HG02678 (cell line): ENCODE data around the gene LAMA1.
"Not testable (repeated sequence)": the region's sequence is repeated elsewhere in the genome, so short reads cannot be mapped to it uniquely, and the experiment has no call there.

Experiments
- ATAC-seq: cut with Tn5 transposase; IDR thresholded peaks from one replicate; pipeline ENCODE4 v1.9.1; 2021; ENCODE audit warnings: mild to moderate bottlenecking, moderate library complexity; ENCODE audit not compliant: unreplicated experiment

Gene LAMA1

DNA sequence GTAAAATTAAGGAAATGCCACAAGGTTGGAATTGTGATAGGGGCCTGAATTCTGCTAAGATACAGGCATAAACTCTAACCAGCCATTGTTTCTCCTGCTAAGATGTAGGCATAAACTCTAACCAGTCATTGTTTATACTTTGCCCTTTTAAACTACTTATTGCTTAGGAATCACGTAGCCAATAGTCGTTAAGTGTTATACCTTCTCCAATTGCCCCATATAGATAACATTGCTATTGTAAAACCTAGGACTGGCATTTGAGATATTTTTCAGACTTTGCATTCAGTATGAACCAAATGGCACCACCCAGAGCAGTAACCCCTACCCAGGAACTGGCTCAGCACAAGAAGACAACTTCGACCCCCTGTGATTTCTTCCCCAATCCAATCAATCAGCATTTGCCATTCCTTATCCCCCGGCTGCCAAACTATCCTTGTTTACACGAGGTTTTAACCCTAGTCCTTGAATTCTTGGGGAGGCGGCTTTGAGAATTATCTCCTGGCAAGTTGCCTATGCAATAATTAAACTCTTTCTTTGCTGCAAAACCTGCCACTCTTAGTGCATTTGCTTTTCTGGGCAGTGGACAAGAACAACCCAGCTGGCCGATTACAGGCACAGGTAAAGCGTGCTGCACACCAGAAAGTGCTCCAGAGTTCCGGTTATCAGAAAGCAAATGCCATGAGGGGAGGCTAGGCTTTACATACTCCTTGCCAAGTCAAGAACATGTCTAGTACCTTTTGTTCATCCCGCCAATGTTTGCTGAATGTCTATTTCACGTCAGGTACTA is 167.6 kb downstream of the LAMA1 start:
- no peak for ATAC-seq

DNA sequence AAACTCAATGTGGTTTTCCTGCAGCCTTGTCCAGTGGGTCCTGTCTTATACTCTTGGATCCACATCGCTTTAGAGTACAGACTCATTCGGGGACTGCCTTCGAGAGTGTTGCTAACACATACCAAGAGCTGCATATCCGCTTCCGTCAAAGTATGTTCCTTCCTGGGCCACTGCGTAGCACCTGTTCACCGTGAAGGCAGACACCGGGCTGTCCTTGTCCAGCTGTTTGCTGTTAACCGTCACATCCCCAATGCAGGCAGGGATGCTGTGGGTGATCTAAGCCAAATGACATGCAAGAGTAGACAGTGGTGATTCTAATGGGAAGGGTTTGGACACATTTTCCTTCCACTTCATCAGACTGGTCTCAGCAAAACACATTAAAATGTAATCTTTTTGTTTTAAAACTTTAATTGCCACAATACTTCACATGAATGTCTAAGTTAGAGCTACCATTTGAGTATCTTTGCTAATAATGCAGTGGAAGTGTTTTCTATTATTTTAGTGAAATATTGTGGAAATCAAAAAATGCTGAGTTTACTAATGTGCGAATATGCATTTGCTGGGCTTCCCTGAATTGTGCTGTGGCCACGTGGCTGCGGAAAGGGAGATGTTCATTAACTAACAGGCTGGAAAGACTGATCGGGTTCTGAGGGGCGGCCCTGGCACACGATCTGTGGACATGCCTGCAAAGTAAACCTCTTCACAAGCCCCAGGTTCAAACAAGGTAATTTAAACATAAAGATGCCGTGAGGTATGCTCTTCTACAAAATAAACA is 169.1 kb downstream of the LAMA1 start:
- ATAC-seq: no peak

DNA sequence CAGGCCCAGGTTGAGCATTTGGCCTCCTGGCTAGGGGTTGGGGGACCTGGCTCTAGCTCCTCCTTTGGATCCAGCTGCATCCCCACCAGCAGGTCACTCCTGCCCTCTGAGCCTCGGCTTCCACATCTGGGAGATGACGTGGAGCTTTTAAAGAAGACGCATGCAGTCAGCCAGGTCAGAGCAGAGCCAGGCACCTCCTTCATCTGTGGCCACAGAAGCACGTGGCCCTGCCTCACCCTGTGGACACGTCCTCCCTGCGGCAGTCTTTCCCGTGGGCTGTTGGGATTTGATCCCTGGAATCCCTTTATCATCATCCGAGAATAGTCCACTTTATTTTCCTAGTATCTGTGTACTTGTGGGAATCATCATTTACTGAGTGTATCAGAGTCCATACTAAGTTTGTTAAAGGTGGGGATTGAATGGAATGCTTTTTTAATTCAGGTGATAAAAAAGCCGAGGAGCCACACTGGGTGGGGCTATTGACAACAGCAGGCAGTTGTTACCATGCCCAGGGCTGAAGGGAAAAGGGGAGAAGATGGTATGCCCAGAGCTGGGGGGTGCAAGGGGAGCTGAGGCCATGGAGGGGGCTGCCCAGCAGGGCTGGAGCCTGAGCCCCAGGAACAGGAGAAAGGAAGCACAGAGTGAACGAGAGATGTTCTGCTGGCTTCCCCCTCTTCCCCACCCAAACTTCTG is 170.1 kb downstream of the LAMA1 start:
- ATAC-seq: no peak

DNA sequence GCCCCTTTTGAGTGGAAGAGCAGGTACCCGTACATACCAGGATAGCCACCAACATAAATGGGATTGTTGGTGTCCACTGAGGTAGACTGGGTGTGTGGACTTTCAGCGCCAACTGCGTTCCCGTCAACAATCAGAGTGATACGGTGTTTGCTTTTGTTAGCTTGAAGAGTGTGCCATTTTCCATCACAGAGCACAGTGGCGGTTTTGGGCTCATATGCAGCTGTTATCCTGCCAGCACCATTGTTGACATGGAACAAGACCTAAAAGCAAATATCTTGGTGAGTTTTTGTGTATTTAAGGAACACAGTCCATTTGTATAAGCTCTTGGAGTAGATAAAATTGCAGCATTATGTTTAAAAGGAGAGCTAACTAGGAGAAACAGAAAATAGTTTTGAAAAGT is 174.5 kb downstream of the LAMA1 start:
- no peak for ATAC-seq

DNA sequence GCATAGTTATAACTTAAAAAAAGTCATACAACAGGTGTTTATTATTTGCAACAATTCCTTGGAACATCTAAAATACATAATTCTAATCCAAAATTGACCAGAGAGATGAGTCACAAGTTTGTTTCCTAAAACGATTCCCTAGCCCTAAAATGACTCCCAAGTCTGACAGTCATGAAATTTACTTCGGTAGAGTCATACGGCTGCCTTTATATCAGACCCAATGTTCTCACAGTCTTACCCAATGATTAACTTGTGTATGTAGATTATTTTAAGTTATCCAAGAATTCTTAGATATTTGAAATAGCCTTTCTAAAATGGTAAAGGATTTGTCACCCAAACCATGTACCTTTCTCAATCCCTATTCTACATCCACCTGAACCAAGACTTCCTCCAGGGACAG is 174.9 kb downstream of the LAMA1 start:
- no peak for ATAC-seq

DNA sequence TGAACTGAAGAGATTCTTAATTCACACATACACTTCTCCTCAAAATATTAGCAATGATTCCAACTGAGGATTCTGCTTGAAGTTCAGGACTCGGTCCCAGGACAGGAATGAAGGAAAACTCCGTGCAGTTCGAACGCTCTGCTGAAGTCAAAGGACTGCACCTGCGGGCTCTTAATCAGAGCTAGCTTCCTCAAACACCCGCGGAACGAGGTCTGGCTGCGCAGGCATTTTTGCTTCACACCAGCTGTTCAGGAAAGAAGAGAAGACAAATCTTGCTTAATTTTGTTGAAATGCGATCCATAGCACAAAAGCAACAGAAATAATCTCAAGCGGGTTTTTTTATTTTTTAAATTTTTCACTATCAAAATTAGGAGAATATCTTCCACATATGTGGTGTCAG is 175.6 kb downstream of the LAMA1 start:
- ATAC-seq: no peak

DNA sequence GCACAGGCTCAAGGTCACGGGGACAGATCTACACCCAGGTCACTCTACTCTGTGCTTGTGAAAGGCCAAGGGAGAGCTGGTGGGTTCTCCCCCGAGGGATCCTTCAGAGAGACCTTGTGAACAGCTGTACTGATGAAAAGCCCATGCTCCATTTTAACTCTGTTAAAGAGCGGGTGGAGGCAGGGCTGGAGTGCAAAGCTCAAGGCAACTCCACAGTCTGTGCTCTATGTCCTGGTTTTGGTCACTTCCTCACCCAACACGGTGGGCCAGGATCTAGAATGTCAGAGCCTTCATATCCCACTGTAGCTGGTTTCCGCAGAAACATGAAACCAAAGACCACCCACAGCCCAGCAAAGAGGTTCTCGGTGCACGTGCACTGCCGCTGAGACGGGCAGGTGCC is 177.1 kb downstream of the LAMA1 start:
- ATAC-seq: no peak

DNA sequence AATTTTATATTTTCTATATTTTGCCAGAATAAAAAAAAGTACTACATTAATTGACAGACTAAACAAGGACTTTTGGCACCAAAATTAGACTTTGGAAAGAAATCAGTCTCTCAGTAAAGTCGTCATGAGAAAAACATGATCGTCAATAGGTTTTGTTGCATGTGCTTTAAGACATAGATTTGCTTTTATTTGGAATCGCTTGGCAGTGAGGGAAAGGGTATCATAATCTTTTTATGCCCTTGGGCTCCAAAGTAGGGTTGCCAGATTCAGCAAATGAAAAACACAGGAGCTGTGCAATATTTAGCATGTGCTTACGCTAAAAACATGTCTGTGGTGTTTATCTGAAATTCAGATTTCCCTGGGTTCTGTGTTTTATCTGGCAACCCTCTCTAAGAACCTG is 177.6 kb downstream of the LAMA1 start:
- no peak for ATAC-seq

DNA sequence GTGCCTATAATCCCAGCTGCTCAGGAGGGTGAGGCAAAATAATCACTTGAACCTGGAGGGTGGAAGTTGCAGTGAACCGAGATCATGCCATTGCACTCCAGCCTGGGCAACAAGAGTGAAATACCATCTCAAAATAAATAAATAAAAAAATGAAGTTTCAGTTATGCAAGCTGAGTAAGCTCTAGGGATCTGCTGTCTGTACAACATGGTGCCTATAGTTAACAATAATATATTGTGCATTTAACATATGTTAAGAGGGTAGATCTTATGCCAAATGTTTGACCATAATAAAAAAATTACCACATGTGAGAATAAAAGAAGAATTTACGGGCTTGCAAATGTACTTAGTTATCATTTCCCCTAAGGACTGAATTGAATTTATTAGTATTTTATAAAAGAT is 179.2 kb downstream of the LAMA1 start:
- not testable (repeated sequence) for ATAC-seq

DNA sequence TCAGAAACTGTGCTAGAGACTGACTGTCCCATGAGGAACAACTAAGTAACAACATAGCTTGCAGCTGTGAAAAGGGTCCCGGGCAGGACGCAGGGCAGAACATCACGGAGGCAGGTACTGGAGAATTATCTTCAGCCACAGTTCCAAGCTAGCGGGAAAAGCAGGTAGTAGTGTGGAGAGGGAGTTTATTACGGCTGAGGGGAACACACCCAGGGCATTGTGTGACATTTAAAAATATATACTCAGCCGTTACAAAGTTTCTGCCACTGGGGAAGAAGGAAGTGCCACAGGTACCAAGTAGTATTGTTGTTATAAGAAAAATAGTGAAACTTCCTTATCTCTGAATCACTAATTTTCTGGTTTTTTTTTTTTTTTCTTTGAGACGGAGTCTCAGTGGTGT is 179.6 kb downstream of the LAMA1 start:
- no peak for ATAC-seq

DNA sequence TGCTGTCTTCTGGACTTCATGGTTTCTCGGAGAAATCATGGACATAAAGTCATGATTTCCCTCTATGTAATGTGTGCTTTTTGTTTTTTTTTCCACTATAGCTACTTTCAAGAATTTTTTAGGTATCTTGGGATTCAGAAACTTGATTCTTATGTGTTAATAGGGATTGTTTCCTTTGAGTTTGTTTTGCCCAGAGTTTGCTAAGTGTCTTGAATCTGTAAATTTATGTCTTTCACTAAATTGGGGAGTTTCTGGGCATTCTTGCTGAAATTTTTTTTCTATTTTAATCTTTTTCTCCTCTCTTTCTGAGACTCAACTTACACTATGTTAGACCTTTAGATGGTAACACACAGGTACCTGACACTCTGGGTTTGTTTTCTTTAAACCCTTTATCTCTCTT is 182.7 kb downstream of the LAMA1 start:
- ATAC-seq: no peak

DNA sequence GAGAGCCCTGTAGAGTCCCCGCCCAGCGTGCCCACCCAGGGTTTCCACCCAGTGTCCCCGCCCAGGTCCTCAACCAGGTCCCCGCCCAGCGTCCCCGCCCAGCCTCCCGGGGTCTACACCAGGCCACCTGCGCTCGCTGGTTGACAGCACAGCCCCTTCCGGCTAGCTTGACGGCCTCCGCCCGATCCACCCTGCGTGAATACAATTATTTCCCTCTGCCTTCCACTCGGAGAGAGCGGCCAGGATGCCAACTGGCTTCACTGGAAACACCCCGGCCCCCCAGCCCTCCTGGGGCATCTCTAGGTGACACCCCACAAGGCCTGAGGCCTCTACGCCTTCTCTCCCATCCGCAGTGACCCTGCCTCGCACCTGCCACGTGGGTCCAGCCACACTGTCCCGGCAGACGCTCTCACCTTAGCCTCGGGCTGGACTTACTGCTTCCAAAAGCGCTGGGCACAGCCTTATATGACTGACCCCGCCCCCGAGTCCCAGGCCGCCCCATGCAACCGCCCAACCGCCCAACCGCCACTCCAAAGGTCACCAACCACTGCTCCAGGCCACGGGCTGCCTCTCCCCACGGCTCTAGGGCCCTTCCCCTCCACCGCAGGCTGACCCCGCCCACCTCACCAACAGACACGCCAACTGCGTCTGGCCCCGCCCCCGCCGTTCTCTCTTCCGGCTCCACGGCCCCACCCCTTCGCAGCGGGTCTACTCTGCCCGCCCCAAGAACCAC is 188.1 kb downstream of the LAMA1 start:
- ATAC-seq: no peak

DNA sequence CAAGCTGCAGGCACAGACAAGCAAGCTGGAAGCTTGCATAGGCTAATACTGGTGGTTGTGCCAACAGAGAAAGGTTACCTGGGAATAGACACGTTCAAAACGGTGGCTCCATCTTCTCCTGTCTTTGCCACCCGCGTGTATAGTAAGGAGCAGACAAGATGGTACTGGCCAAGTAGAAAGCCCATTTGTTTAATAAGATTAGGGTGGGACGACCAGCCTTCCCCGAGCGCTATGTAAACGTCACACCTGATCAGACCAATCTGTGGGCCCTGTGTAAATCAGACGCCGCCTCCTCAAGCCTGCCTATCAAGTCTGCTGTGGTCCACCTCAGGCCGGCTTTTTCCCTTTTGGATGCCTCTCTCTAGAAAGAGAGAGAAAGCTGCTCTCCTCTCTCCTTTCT is 189.2 kb downstream of the LAMA1 start:
- ATAC-seq: no peak

DNA sequence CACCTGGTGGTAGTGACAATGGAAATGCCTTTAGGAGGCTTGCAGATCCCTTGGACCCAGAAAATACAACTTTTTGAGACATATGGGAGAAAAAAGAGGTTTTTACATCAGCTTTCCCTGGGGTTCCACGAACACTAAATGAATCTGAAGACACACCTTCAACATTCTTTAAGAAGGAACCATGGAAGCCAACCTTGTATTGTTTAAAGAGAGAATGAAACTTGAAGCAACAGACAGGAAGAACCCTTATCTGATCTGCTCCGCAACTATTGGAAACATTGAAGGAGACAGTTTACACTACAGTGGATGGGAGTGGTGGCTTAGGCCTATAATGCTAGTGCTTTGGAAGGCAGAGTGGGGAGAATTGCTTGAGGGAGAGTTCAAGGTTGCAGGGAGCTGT is 190.4 kb downstream of the LAMA1 start:
- ATAC-seq: no peak

DNA sequence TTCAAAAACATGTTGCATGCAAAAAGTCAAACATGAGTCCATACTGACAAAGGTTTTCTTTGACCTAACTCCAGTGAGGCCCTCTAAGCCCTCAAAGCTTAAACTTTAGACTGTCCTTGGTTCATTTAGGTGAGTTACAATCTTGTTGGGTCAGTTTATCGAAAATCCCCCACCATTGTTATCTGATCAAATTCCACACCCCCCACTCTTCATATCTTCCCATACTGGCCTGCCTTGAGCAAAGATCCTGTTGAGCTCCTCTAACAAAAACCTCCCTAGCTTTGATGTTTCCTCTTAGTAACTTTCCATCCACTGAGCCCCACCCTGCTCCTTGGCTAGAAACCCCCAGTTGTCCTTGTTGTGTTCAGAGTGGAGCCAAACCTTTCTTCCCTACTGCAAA is 194.4 kb downstream of the LAMA1 start:
- ATAC-seq: no peak

DNA sequence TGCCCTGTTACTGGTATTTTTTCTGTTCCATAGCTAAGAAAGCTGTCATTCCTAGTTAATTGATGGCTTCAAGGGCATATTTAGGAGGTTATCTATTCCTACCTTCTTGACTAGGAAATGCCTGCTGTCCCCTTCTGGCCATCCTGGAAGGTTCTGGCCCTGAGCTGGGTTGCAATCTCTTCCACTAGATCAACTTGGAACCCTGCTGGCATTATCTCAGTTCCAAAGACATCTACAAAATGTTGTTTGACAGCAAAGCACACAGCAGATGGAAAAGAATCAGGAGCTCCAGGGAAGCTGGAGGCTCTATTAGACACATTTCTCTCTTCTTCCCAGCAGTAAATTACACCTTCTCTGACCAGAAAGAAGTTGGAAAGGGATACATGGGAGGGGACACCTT is 196.0 kb downstream of the LAMA1 start:
- no peak for ATAC-seq

DNA sequence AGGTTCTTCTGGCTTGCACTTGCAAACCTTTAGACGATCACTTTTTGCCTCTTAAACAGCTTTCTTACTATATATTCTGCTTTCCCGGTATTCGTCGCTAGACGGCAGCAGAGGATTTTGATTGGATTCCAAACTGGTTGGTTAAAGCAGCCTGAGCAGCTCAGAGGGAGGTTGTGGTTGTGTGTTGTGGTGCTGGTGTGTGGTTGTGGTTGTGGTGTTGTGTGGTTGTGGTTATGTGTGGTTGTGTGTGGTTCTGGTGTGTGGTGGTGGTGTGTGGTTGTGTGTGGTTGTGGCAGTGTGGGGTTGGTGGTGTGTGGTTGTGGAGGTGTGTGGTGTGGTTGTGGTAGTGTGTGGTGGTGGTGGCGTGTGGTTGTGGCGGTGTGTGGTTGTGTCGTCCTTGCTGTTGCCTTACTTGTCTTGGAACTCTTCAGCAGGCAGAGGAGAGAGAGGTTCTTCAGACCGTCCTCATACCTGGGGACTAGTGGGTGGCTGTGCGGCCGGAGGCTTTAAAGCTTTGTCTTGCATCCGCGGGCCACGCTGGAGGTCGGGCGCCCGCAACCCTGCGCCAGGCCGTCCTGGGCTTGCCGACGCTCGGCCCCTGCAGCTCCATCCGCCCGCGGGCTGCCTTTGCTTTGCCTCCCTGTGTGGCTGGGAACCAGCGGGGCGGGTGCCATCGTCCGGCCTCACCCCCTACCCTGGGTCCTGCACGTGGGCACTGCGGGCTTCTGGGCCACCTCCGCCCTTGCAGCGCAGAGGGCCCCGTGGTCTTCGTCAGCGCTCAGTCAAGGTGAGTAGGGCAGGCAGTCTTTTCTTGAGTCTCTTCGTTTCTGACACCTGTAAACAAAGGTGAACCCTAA is 197.3 kb downstream of the LAMA1 start:
- ATAC-seq: no peak

DNA sequence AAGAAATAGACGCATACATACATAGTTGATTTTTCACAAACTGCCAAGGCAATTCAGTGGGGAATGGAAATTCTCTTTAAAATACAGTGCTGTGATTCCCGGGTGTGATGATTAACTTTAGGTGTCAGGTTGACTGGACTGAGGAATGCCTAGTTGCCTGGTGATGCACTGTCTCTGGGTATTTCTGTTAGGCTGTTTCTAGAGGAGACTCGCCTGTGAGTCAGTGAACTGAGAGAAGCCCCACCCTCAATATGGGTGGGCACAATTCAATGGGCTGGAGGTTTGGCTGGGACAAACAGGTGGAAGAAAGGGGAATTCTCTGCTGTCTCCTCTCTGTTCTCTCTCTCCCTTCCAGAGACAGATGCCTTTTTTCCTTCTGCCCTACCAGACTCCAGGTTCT is 200.5 kb downstream of the LAMA1 start:
- no peak for ATAC-seq

DNA sequence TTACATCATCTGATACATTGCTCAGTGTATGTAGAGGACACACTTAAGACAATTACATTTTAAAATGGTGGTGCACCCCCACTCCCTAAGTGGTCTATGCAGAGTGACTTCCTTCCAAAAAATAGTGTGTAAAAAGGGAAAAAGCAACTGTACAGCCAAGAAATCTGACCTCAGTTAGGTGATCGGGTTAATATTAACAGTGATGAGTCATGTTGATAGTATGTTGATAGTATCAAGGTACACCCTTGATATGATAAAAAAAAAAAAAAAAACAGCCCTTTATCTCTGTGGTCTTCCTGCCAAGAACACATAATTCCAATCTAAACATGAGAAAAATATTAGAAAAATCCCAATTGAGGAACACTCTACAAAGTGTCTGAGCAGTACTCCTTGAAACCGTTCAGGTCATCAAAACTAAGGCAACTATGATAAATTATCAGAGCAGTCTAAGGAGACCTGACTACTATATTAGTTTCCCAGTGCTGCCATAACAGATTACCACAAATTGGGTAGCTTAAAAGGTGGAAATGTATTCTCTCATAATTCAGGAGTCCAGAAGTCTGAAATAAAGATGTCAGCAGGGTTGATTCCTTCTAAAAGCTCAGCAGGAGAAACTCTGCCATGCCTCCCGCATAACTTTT is 216.2 kb downstream of the LAMA1 start:
- ATAC-seq: no peak

DNA sequence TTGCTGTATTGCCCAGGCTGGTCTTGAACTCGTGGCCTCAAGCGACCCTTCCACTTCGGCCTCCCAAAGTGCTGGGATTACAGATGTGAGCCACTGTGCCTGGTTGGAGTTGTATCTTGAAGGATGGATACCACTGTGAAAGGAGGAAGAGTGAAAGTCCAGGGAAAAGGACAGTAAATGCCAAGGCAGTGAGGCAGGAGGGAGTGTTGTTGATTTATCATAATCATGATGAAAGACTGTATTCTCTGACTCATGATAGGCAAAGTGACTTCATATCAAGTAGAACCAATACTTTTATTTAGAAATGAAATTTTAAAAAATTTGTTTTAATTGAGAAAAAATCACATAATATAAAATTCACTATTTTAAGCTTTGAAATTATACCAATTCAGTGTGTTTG is 225.8 kb downstream of the LAMA1 start:
- ATAC-seq: no peak
